H1 (cell line): ENCODE measurements around the gene NRXN3. TPM values are rescaled to one million over a fixed set of nuclear protein-coding genes. Genes with fewer than 3 reads are reported as not detected.

Source experiments
- EP300 ChIP-seq, 2 experiments: IDR thresholded peaks; 1 replicate in 1 of 2; 2 replicates in 1 of 2; pipeline ENCODE4 v1.6.1; 2011 to 2012; ENCODE audit warnings: low read depth in 2 of 2, low read length in 2 of 2, mild to moderate bottlenecking in 2 of 2, borderline replicate concordance in 1 of 2, inconsistent platforms in 1 of 2, moderate library complexity in 1 of 2
- SAP30 ChIP-seq: fragments of 300-600 bp; sonication (generic); IDR thresholded peaks from 2 replicates; pipeline ENCODE4 v1.7.1; 2012; ENCODE audit warnings: low read length, moderate library complexity, mild to moderate bottlenecking, inconsistent platforms; ENCODE audit not compliant: insufficient read depth, insufficient replicate concordance
- TCF12 ChIP-seq: IDR thresholded peaks from 2 replicates; pipeline ENCODE4 v1.6.1; 2011; ENCODE audit warnings: low read depth, mild to moderate bottlenecking, low read length
- polyA plus RNA-seq, 7 experiments: library from polyadenylated mRNA; depleted of rRNA in 3 of 7; stranded (reverse) in 5 of 7; unstranded in 2 of 7; fragments of >200 nt in 5 of 7; fragments of 200-250 nt in 2 of 7; gene quantifications; 1 replicate in 5 of 7; 2 replicates in 1 of 7; 4 replicates in 1 of 7; pipeline versions ENCODE4 v1.2.1 to v1.2.3, GENCODE V29; 2011 to 2013; ENCODE audit warnings: missing spikeins in 2 of 7, mixed read lengths in 2 of 7
- total RNA-seq: library from RNA; stranded (reverse); fragmentation: NEBNext Ultra II Directional; extraction: Animal tissue kit (Norgen Biotek cat#: 25700); gene quantifications from 2 replicates; pipeline ENCODE4 v1.2.1, GENCODE V29; 2021
- TF ChIP-seq, protein P1 (sequence below): IDR thresholded peaks from 2 replicates; pipeline ENCODE4 v1.6.1; 2011; ENCODE audit warnings: low read length, improper control_type of control experiment
- TF ChIP-seq, protein P2 (sequence below), 3 experiments: IDR thresholded peaks; 1 replicate in 2 of 3; 2 replicates in 1 of 3; pipeline versions ENCODE4 v1.5.1 to v1.6.1; 2011; ENCODE audit warnings: low read length in 3 of 3, mild to moderate bottlenecking in 3 of 3, inconsistent platforms in 2 of 3, low read depth in 1 of 3, moderate library complexity in 1 of 3; ENCODE audit not compliant: insufficient read depth in 1 of 3; ENCODE audit errors: control extremely low read depth in 1 of 3

Gene NRXN3
- total and polyA plus RNA-seq, 2 of the 8 experiments (the other 6 are each of a cell fraction or from before 2014, with no cell fraction given), result 2.6 to 4.1 TPM

DNA sequence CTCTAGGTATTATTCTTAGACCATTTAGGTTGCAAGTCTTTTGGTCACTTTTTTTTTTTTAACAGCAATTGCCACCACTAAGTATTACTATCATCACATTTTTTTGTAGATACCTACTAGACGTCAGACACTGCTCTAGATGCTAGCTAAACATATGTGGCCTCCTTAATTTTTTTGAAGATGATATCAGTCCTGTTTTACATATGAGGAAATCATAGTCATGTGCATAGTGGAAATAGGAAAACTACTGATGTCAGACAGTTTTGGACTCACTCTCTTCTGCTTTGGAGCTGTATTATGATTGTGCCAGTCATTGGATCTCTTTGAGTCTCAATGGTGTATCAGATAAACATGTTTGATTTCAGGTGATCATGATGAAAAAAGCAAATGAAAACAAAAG is 1736.8 kb downstream of the NRXN3 start (continued):
- TF ChIP-seq SAP30 (no peak), TCF12 (no peak), EP300 (IDR thresholded peaks at IDR 0.05; ENCODE audit: borderline replicate concordance in 1 of 2, low read depth in 2 of 2, low read length in 2 of 2) (no peak)
- TF ChIP-seq, protein P1, sequence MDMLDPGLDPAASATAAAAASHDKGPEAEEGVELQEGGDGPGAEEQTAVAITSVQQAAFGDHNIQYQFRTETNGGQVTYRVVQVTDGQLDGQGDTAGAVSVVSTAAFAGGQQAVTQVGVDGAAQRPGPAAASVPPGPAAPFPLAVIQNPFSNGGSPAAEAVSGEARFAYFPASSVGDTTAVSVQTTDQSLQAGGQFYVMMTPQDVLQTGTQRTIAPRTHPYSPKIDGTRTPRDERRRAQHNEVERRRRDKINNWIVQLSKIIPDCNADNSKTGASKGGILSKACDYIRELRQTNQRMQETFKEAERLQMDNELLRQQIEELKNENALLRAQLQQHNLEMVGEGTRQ, result no peak
- TF ChIP-seq, protein P2, sequence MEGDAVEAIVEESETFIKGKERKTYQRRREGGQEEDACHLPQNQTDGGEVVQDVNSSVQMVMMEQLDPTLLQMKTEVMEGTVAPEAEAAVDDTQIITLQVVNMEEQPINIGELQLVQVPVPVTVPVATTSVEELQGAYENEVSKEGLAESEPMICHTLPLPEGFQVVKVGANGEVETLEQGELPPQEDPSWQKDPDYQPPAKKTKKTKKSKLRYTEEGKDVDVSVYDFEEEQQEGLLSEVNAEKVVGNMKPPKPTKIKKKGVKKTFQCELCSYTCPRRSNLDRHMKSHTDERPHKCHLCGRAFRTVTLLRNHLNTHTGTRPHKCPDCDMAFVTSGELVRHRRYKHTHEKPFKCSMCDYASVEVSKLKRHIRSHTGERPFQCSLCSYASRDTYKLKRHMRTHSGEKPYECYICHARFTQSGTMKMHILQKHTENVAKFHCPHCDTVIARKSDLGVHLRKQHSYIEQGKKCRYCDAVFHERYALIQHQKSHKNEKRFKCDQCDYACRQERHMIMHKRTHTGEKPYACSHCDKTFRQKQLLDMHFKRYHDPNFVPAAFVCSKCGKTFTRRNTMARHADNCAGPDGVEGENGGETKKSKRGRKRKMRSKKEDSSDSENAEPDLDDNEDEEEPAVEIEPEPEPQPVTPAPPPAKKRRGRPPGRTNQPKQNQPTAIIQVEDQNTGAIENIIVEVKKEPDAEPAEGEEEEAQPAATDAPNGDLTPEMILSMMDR (IDR thresholded peaks at IDR 0.05; ENCODE audit: control extremely low read depth in 1 of 3, insufficient read depth in 1 of 3, low read depth in 1 of 3, low read length in 3 of 3), result no peak
- TF ChIP-seq, all 59 proteins: peak for 0
